ENCODE data around the gene MTMR3. TPM values are rescaled to one million over a fixed set of nuclear protein-coding genes. Genes with fewer than 3 reads are reported as not detected.

MTMR3 gene
- total and polyA plus RNA-seq, 2 donors (not counting 1 experiment from before 2014, with no cell fraction given): 31.7 to 67.8 TPM

DNA sequence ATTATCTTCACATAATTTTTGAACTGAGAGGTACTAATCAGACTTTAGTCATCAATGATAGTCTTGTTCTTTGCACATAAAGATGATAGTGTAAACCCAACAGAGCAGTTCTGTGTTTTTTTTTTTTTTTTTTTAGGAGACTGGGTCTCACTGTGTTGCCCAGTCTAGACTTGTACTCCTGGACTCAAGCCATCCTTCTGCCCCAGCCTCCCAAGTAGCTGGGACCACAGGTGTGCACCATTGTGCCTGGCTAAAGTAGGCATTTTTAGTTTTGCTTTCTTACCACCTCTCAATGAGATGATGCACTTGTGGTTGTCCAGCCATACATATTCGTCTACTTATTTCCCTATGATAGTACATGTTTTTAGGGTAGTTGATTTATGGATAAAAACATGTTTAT is 50.6 kb downstream of the MTMR3 start:
- H3K9me3 ChIP-seq (ENCODE audit: control extremely low read depth in 1 of 3, control insufficient read depth in 2 of 3, insufficient read depth in 1 of 3, low read length in 2 of 3): no peaks in the 10 kb centered on the region
- intact Hi-C loops (cut with micrococcal nuclease): no loop called here
- H3K4me2 ChIP-seq (replicated peaks; ENCODE audit: low read depth, low read length, poor library complexity, severe bottlenecking): no peak overlapping the region
- no peaks in the 10 kb centered on the region for H3K27me3 Mint-ChIP-seq
- no peak for DNase-seq
- no CpG with 5 or more reads among the region's 1 CpG for WGBS (ENCODE audit: insufficient coverage)
- H3K9me3 Mint-ChIP-seq (ENCODE audit: insufficient read depth): no peaks in the 10 kb centered on the region
- no peak overlapping the region for H3K4me3 ChIP-seq (ENCODE audit: control extremely low read depth in 1 of 5, extremely low read depth in 1 of 5, insufficient read depth in 1 of 5, low read depth in 2 of 5, low read length in 4 of 5)
- no peaks in the 10 kb centered on the region for H3K27me3 ChIP-seq (replicated peaks in 1 of 4; ENCODE audit: control extremely low read depth in 1 of 4, control insufficient read depth in 3 of 4, insufficient read depth in 4 of 4, low read length in 3 of 4)
- no peak overlapping the region for H3K27ac Mint-ChIP-seq
- H3K4me3 Mint-ChIP-seq: no peak overlapping the region
- H3K4me1 ChIP-seq (ENCODE audit: control insufficient read depth in 2 of 2, insufficient read depth in 2 of 2, low read length in 2 of 2): peaks cover 14 to 32% of the 10 kb centered on the region in 2 donors
- TF ChIP-seq, protein P1, sequence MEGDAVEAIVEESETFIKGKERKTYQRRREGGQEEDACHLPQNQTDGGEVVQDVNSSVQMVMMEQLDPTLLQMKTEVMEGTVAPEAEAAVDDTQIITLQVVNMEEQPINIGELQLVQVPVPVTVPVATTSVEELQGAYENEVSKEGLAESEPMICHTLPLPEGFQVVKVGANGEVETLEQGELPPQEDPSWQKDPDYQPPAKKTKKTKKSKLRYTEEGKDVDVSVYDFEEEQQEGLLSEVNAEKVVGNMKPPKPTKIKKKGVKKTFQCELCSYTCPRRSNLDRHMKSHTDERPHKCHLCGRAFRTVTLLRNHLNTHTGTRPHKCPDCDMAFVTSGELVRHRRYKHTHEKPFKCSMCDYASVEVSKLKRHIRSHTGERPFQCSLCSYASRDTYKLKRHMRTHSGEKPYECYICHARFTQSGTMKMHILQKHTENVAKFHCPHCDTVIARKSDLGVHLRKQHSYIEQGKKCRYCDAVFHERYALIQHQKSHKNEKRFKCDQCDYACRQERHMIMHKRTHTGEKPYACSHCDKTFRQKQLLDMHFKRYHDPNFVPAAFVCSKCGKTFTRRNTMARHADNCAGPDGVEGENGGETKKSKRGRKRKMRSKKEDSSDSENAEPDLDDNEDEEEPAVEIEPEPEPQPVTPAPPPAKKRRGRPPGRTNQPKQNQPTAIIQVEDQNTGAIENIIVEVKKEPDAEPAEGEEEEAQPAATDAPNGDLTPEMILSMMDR (IDR thresholded peaks at IDR 0.05): no peak
- no peak for TF ChIP-seq EZH2 (IDR thresholded peaks at IDR 0.05; ENCODE audit: borderline replicate concordance, insufficient read depth, low read depth, low read length, poor library complexity, severe bottlenecking)
- CTCF ChIA-PET: no interaction called here
- H2AFZ ChIP-seq (ENCODE audit: insufficient read depth, low read depth, low read length, poor library complexity, severe bottlenecking): no peak overlapping the region
- no peak overlapping the region for H3K27ac ChIP-seq (ENCODE audit: low read length in 2 of 2)
- no peak for ATAC-seq (ENCODE audit: low read depth)
- POLR2A ChIA-PET: no interaction called here
- peaks cover 45% of the 10 kb centered on the region for H3K4me1 Mint-ChIP-seq
- H3K36me3 ChIP-seq (replicated peaks in 1 of 2; ENCODE audit: control extremely low read depth in 1 of 2, control insufficient read depth in 1 of 2, extremely low read depth in 1 of 2, insufficient read depth in 2 of 2, low read length in 1 of 2): no peaks in the 10 kb centered on the region
- peaks cover 98% of the 10 kb centered on the region for H3K79me2 ChIP-seq (ENCODE audit: control insufficient read depth, insufficient read depth, low read length)
- no peak overlapping the region for H3K9ac ChIP-seq (ENCODE audit: low read length)
- peaks cover 83% of the 10 kb centered on the region for H4K20me1 ChIP-seq (ENCODE audit: control insufficient read depth, insufficient read depth, low read length, poor library complexity, severe bottlenecking)

DNA sequence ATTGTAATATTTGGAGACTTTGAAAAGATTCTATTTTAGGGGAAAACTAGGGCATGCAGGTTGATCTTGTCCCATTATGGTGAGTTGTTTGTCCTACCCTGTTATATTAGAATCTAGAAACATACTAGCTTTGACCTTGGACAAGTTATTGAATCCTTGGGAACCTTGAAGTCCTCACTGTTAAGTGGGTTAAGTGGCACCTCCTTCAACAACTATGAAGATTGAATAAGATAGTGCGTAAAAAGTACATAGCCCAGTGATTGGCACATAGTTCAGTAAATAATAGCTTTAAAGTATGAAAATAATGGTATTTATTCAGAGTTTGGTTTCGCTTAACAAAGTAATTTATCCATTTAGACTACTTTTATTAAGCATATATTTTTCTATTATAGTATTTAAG is 51.6 kb downstream of the MTMR3 start:
- peaks cover 47% of the 10 kb centered on the region for H3K4me1 Mint-ChIP-seq
- H3K27ac ChIP-seq (ENCODE audit: low read length in 2 of 2): no peak overlapping the region
- no peak overlapping the region for H2AFZ ChIP-seq (ENCODE audit: insufficient read depth, low read depth, low read length, poor library complexity, severe bottlenecking)
- H3K9me3 ChIP-seq (ENCODE audit: control extremely low read depth in 1 of 3, control insufficient read depth in 2 of 3, insufficient read depth in 1 of 3, low read length in 2 of 3): no peaks in the 10 kb centered on the region
- H3K4me2 ChIP-seq (replicated peaks; ENCODE audit: low read depth, low read length, poor library complexity, severe bottlenecking): no peak overlapping the region
- H3K9me3 Mint-ChIP-seq (ENCODE audit: insufficient read depth): no peaks in the 10 kb centered on the region
- no CpG with 5 or more reads among the region's 2 CpGs for WGBS (ENCODE audit: insufficient coverage)
- ATAC-seq (ENCODE audit: low read depth) (no peak), DNase-seq (no peak)
- no peak overlapping the region for H3K4me3 Mint-ChIP-seq
- no peaks in the 10 kb centered on the region for H3K36me3 ChIP-seq (replicated peaks in 1 of 2; ENCODE audit: control extremely low read depth in 1 of 2, control insufficient read depth in 1 of 2, extremely low read depth in 1 of 2, insufficient read depth in 2 of 2, low read length in 1 of 2)
- H3K27me3 Mint-ChIP-seq: no peaks in the 10 kb centered on the region
- TF ChIP-seq, protein P1 (IDR thresholded peaks at IDR 0.05): no peak
- no peak for TF ChIP-seq EZH2 (IDR thresholded peaks at IDR 0.05; ENCODE audit: borderline replicate concordance, insufficient read depth, low read depth, low read length, poor library complexity, severe bottlenecking)
- no peak overlapping the region for H3K9ac ChIP-seq (ENCODE audit: low read length)
- no peak overlapping the region for H3K27ac Mint-ChIP-seq
- peaks cover 97% of the 10 kb centered on the region for H3K79me2 ChIP-seq (ENCODE audit: control insufficient read depth, insufficient read depth, low read length)
- peaks cover 89% of the 10 kb centered on the region for H4K20me1 ChIP-seq (ENCODE audit: control insufficient read depth, insufficient read depth, low read length, poor library complexity, severe bottlenecking)
- POLR2A ChIA-PET: no interaction called here
- intact Hi-C loops (cut with micrococcal nuclease): no loop called here
- no peak overlapping the region for H3K4me3 ChIP-seq (ENCODE audit: control extremely low read depth in 1 of 5, extremely low read depth in 1 of 5, insufficient read depth in 1 of 5, low read depth in 2 of 5, low read length in 4 of 5)
- H3K4me1 ChIP-seq (ENCODE audit: control insufficient read depth in 2 of 2, insufficient read depth in 2 of 2, low read length in 2 of 2): peaks cover 14 to 32% of the 10 kb centered on the region in 2 donors
- H3K27me3 ChIP-seq (replicated peaks in 1 of 4; ENCODE audit: control extremely low read depth in 1 of 4, control insufficient read depth in 3 of 4, insufficient read depth in 4 of 4, low read length in 3 of 4): no peaks in the 10 kb centered on the region
- CTCF ChIA-PET: interaction anchor here (0.5 to 0.7 kb wide), 2 partner anchors 13 kb away, joined by 3 read pairs; no protein-coding TSS in a partner anchor
